Keratinocyte (primary cell): ENCODE data around the gene NPHS1. TPM values are rescaled to one million over a fixed set of nuclear protein-coding genes. Genes with fewer than 3 reads are reported as not detected.

ENCODE experiments used
- DNase-seq: peaks from one replicate; pipeline ENCODE4 v3.0.0-alpha.2; 2011; ENCODE audit warnings: low read depth, missing footprints, low spot score
- FAIRE-seq: peaks from 2 replicates; lab custom pipeline; 2011; peaks lifted over from hg19 to GRCh38; lab: Jason Lieb, UNC
- H2AFZ ChIP-seq: 2 replicates; pipeline ENCODE4 v1.6.0; 2012; ENCODE audit warnings: low read length, control low read depth, inconsistent platforms; ENCODE audit not compliant: control insufficient read depth
- H3K27ac ChIP-seq: 2 replicates; pipeline ENCODE4 v1.5.1; 2011; ENCODE audit warnings: low read length; ENCODE audit not compliant: control insufficient read depth, insufficient read depth
- H3K27me3 ChIP-seq: 3 replicates; pipeline ENCODE4 v1.6.0; 2011; ENCODE audit warnings: low read length; ENCODE audit not compliant: control insufficient read depth, insufficient read depth; ENCODE audit errors: extremely low read depth
- H3K36me3 ChIP-seq, 2 experiments: 2 replicates in 1 of 2; 3 replicates in 1 of 2; pipeline ENCODE4 v1.5.1; 2011; ENCODE audit warnings: low read length in 2 of 2, mild to moderate bottlenecking in 1 of 2; ENCODE audit not compliant: control insufficient read depth in 2 of 2, insufficient read depth in 2 of 2; ENCODE audit errors: extremely low read depth in 1 of 2
- H3K4me1 ChIP-seq: 3 replicates; pipeline ENCODE4 v1.5.1; 2011; ENCODE audit warnings: low read length; ENCODE audit not compliant: control insufficient read depth, insufficient read depth; ENCODE audit errors: extremely low read depth
- H3K4me2 ChIP-seq: 3 replicates; pipeline ENCODE4 v1.6.0; 2011; ENCODE audit warnings: low read depth, low read length; ENCODE audit not compliant: control insufficient read depth, insufficient read depth; ENCODE audit errors: extremely low read depth
- H3K4me3 ChIP-seq, 3 experiments: fragments of 200-600 bp in 1 of 3; sonication (generic) in 1 of 3; 2 replicates in 2 of 3; 3 replicates in 1 of 3; pipeline ENCODE4 v1.5.1; 2011 to 2016; ENCODE audit warnings: low read length in 3 of 3, mild to moderate bottlenecking in 3 of 3, control low read depth in 2 of 3, inconsistent platforms in 1 of 3, low read depth in 1 of 3, mixed read lengths in 1 of 3, mixed run types in 1 of 3, moderate library complexity in 1 of 3; ENCODE audit not compliant: control insufficient read depth in 2 of 3, insufficient read depth in 2 of 3; ENCODE audit errors: extremely low read depth in 1 of 3
- H3K79me2 ChIP-seq: 2 replicates; pipeline ENCODE4 v1.6.0; 2012; ENCODE audit warnings: low read length; ENCODE audit not compliant: control insufficient read depth, insufficient read depth
- H3K9ac ChIP-seq: 3 replicates; pipeline ENCODE4 v1.6.0; 2011; ENCODE audit warnings: low read length; ENCODE audit not compliant: control insufficient read depth, insufficient read depth; ENCODE audit errors: extremely low read depth
- H3K9me1 ChIP-seq: 3 replicates; pipeline ENCODE4 v1.6.0; 2011; ENCODE audit warnings: low read length; ENCODE audit not compliant: control insufficient read depth, insufficient read depth; ENCODE audit errors: extremely low read depth
- H3K9me3 ChIP-seq: 2 replicates; pipeline ENCODE4 v1.5.1; 2012; ENCODE audit warnings: low read depth, low read length; ENCODE audit not compliant: control insufficient read depth
- H4K20me1 ChIP-seq: 3 replicates; pipeline ENCODE4 v1.6.0; 2011; ENCODE audit warnings: low read length; ENCODE audit not compliant: control insufficient read depth, insufficient read depth; ENCODE audit errors: extremely low read depth
- CTCF ChIP-seq, 3 experiments: IDR thresholded peaks in 1 of 3; conservative IDR thresholded peaks in 1 of 3; optimal IDR thresholded peaks in 1 of 3; 2 replicates in 2 of 3; 3 replicates in 1 of 3; pipeline versions ENCODE3 to v1.5.1; 2011; ENCODE audit warnings: low read length in 3 of 3, mild to moderate bottlenecking in 3 of 3, moderate library complexity in 2 of 3, control low read depth in 1 of 3, inconsistent platforms in 1 of 3; ENCODE audit not compliant: insufficient read depth in 2 of 3; ENCODE audit errors: extremely low read depth in 1 of 3
- EZH2 ChIP-seq: IDR thresholded peaks from one replicate; pipeline ENCODE4 v1.6.1; 2012; ENCODE audit warnings: inconsistent platforms, mild to moderate bottlenecking, low read length, moderate library complexity
- dilution Hi-C: fragments of 300-500 bp; cut with MboI; formaldehyde crosslinking; loops from one replicate; pipeline ENCODE4 v1.7.0; 2020; ENCODE audit warnings: low sequenced_read_pairs; ENCODE audit not compliant: extremely low pct_ligation_motif_present
- polyA plus RNA-seq, 5 experiments: library from polyadenylated mRNA; depleted of rRNA in 3 of 5; stranded (reverse) in 3 of 5; stranded (forward) in 1 of 5; unstranded in 1 of 5; fragments of >200 nt; gene quantifications; 1 replicate in 1 of 5; 2 replicates in 3 of 5; 3 replicates in 1 of 5; pipeline versions ENCODE4 v1.2.1 to v1.2.3, GENCODE V29; 2011 to 2012; ENCODE audit warnings: missing spikeins in 2 of 5, low read depth in 1 of 5, low replicate concordance in 1 of 5

NPHS1 gene
- polyA plus RNA-seq, 1 donor (not counting 4 experiments of a cell fraction or from before 2014, with no cell fraction given): not detected

- H3K4me3 ChIP-seq: no peak overlapping the region
- H2AFZ ChIP-seq: no peak overlapping the region
- peaks cover 49% of the 10 kb centered on the region for H3K27me3 ChIP-seq
- no peaks in the 10 kb centered on the region for H3K9me1 ChIP-seq
- H3K4me1 ChIP-seq: no peaks in the 10 kb centered on the region
- H3K9ac ChIP-seq: no peak overlapping the region
- H3K9me3 ChIP-seq: no peaks in the 10 kb centered on the region
- no peak for DNase-seq
- H3K27ac ChIP-seq: no peak overlapping the region
- no peaks in the 10 kb centered on the region for H4K20me1 ChIP-seq
- TF ChIP-seq CTCF (optimal IDR thresholded peaks at IDR 0.05 in 1 of 3, IDR thresholded peaks at IDR 0.05 in 1 of 3, conservative IDR thresholded peaks at IDR 0.05 in 1 of 3; ENCODE audit: extremely low read depth in 1 of 3, insufficient read depth in 2 of 3, low read length in 3 of 3) (no peak), EZH2 (no peak)
- no peak for FAIRE-seq
- H3K36me3 ChIP-seq: no peaks in the 10 kb centered on the region
- H3K79me2 ChIP-seq: no peaks in the 10 kb centered on the region
- dilution Hi-C loops: no loop called here
- H3K4me2 ChIP-seq: no peak overlapping the region
Measured at GRCh38 chr19:35859414-35859813, 7.1 kb upstream of the NPHS1 start.

- Histone ChIP-seq H4K20me1 (no peaks in the 10 kb centered on the region), H3K36me3 (no peaks in the 10 kb centered on the region), H3K79me2 (no peaks in the 10 kb centered on the region), H3K9me3 (no peaks in the 10 kb centered on the region), H3K9me1 (no peaks in the 10 kb centered on the region), H2AFZ (no peak overlapping the region), H3K4me2 (no peak overlapping the region), H3K4me1 (no peaks in the 10 kb centered on the region), H3K9ac (no peak overlapping the region), H3K27me3 (peaks cover 49% of the 10 kb centered on the region), H3K4me3 (no peak overlapping the region), H3K27ac (no peak overlapping the region)
- no peak for DNase-seq
- TF ChIP-seq CTCF (optimal IDR thresholded peaks at IDR 0.05 in 1 of 3, IDR thresholded peaks at IDR 0.05 in 1 of 3, conservative IDR thresholded peaks at IDR 0.05 in 1 of 3; ENCODE audit: extremely low read depth in 1 of 3, insufficient read depth in 2 of 3, low read length in 3 of 3) (no peak), EZH2 (no peak)
- FAIRE-seq: no peak
- dilution Hi-C loops: no loop called here
Measured at GRCh38 chr19:35858311-35858710, 6.0 kb upstream of the NPHS1 start.
